ENCODE results near the gene FOXO3B. TPM values are rescaled to one million over a fixed set of nuclear protein-coding genes. Genes with fewer than 3 reads are reported as not detected.
"Not testable (repeated sequence)": the region's sequence is repeated elsewhere in the genome, so short reads cannot be mapped to it uniquely, and the experiment has no call there.

Gene FOXO3B
- total RNA-seq, 1 donor from 2014 or later = 1.9 TPM

DNA sequence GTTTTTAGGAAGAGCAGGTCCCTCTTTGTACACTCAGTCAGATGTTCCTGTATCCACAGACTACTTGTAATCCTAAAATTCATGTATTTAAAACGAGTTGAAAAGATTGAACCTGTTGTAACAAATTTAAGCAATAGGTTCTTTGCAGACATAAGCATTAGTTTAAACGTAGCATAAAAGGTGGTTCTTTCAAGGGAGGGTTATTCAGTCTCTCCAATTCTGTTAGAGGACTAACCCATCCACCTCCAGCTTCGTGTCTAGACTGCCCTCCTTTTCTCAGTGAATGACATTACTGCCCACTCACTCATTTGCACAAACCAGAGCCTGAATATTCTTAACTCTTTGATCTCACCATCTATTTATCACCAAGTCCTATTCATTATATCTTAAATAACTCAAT lies 554 bp upstream of the FOXO3B start:
- DNase-seq; H3K4me1 ChIP-seq; H3K4me3 ChIP-seq; H3K9me3 ChIP-seq; ATAC-seq; H3K27me3 ChIP-seq (ENCODE audit: low read depth); intact Hi-C loops (cut with DNase I); H3K27ac ChIP-seq; H3K36me3 ChIP-seq: not testable (repeated sequence)

DNA sequence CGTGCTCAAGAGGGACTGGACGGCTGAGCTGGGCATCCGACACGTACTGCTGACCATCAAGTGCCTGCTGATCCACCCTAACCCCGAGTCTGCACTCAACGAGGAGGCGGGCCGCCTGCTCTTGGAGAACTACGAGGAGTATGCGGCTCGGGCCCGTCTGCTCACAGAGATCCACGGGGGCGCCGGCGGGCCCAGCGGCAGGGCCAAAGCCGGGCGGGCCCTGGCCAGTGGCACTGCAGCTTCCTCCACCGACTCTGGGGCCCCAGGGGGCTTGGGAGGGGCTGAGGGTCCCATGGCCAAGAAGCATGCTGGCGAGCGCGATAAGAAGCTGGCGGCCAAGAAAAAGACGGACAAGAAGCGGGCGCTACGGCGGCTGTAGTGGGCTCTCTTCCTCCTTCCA lies 4.7 kb downstream of the FOXO3B start:
- H3K4me1 ChIP-seq; DNase-seq; intact Hi-C loops (cut with DNase I): not testable (repeated sequence)

DNA sequence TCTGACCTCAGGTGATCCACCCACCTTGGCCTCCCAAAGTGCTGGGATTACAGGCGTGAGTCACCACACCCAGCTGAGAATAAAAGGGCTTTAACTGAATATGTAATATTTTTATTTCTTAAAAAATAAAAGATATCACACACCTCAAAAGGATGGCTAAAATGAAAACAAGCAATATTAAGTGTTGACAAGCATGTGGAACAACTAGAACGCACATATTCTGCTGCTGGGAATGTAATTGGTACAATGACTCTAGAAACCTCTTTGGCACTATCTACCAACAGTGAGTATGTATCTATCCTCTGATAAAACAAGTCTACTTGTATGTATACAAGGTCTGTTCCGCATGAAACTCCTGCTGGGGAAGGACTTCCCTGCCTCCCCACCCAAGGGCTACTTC lies 5.2 kb downstream of the FOXO3B start:
- ATAC-seq; DNase-seq; H3K27ac ChIP-seq; H3K4me3 ChIP-seq; H3K9me3 ChIP-seq; H3K36me3 ChIP-seq; H3K4me1 ChIP-seq; H3K27me3 ChIP-seq (ENCODE audit: low read depth); intact Hi-C loops (cut with DNase I): not testable (repeated sequence)

More for the DNA sequence above, 4.7 kb downstream of the FOXO3B start:
- H3K4me3 ChIP-seq; H3K27me3 ChIP-seq (ENCODE audit: low read depth); ATAC-seq; H3K9me3 ChIP-seq; H3K36me3 ChIP-seq; H3K27ac ChIP-seq: not testable (repeated sequence)

DNA sequence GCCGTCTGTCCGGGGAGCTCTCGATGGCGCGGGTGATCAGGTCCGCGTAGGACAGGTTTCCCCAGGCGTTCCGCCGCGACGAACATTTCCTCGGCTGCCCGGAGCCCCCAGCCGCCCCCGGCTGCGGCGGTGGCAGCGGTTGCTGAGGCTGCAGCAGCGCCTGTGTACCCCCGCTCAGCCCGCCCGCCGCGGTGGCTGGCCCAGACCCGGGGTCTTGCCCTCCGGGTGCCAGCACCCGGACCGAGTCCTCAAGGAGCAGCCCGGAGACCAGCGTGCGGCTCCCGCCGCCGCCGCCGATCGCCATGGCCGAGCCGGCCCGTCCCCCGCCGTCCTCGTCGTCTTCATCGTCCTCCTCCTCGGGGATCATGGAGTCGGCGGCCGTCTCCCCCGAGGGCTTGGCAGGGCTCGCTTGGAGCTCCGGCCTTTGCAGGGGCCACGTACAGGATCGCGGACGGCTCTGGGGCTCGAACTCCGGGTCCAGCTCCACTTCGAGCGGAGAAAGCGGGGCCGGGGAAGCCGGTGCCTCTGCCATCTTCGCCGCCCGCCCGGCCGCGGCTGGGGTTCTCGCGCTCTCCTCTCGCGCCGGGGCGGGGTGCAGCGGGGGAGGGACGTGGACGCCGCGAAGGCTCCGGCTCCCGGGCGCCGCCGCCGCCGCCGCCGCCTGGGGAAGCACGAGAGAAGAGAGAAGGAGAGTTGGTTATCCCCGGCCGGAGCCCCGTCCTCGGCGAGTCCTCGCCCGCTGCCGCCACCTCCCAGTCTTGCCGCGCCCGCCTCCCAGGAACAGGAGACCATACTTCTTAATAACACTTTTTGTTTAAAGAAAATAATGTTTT lies 9.5 kb downstream of the FOXO3B start:
- H3K4me3 ChIP-seq; H3K27me3 ChIP-seq (ENCODE audit: low read depth); H3K36me3 ChIP-seq; H3K4me1 ChIP-seq; H3K9me3 ChIP-seq; intact Hi-C loops (cut with DNase I); DNase-seq; H3K27ac ChIP-seq: not testable (repeated sequence)
- peak in 1 of 2 donors; percentile 43 for ATAC-seq

DNA sequence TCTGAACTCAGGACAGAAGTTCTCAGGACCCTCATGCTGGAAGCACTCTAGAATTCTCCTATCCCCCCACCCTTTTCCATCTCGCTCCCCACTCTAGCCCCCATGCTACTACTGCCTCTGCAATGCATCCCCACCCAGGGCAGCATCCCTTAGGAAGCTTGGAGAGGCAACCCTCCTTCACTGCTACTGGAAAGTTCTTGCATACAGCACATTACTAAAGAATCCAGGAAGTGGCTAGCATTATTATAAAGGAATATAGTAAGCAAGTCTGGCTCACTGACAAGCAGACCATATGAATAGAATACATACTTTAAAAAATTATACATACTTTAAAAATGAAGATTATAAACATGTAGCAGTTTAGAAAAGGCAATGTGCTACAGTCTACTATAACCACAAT lies 13.5 kb downstream of the FOXO3B start:
- H3K36me3 ChIP-seq; H3K27me3 ChIP-seq (ENCODE audit: low read depth); H3K27ac ChIP-seq; intact Hi-C loops (cut with DNase I); H3K4me1 ChIP-seq; ATAC-seq; DNase-seq; H3K4me3 ChIP-seq: not testable (repeated sequence)
- peaks cover 26% of the 10 kb centered on the region for H3K9me3 ChIP-seq

DNA sequence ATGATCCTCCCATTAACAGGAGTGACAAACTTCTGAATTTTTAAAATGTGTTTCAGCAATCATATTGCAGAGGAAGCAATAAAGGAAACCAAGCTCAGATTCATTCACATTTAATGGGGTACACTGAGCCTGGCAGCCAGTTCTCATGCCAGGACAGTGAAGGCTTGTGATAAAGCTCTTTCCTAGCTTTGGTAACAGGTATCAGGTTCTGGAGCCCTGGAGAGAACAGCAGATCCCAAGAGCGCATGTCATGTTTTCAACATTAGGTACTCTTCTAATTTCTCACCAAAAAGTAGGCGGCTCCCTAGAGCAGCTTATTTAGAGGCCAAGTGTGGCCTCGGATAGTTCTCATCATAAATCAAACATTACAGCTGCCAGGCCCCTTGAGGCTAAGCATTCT lies 14.6 kb downstream of the FOXO3B start:
- H3K4me1 ChIP-seq; intact Hi-C loops (cut with DNase I); DNase-seq; ATAC-seq; H3K27ac ChIP-seq; H3K4me3 ChIP-seq; H3K27me3 ChIP-seq (ENCODE audit: low read depth); H3K36me3 ChIP-seq: not testable (repeated sequence)
- peaks cover 35% of the 10 kb centered on the region for H3K9me3 ChIP-seq

DNA sequence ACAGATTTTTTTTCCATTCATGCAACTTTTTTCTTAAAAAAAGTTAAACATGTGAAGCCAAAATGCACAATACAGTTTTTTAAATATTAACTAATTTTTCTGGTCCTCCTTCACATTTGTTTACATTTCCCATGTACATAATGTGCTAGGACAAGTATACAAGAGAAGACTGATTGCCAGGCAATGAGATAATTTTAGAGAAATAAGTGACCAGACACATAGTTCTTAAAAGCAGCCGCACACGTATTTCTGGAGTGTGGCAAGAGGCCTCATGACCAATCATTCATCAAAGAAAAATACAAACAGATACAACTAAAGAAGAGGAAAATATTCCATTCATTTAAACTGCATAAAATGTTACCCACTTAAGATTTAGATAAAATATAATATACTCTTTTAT lies 15.8 kb downstream of the FOXO3B start:
- peaks cover 47% of the 10 kb centered on the region for H3K9me3 ChIP-seq
- H3K4me3 ChIP-seq; H3K4me1 ChIP-seq; intact Hi-C loops (cut with DNase I); H3K27ac ChIP-seq; H3K27me3 ChIP-seq (ENCODE audit: low read depth); DNase-seq; H3K36me3 ChIP-seq; ATAC-seq: not testable (repeated sequence)

DNA sequence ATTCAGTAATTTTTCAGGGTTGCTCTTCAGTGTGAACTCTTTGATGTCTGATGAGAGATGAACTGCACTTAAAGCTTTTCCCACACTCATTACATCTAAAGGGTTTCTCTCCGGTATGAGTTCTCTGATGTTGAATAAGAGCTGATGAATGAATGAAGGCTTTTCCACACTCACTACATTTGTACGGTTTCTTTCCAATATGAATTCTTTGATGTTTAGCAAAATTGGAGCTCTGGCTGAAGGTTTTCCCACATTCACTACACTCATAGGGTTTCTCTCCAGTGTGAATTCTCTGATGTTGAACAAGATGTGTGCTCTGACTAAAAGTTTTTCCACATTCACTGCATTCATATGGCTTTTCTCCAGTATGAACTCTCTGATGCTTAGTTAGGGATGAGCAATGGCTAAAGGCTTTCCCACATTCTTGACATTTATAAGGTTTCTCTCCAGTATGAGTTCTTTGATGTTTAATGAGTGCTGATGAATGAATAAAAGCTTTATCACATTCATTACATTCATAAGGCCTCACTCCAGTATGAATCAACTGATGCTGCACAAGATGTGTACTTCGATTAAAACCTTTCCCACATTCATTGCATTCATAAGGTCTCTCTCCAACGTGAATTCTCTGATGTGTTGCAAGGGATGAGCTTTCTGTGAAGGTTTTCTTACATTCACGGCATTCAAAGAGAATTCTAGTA lies 20.0 kb downstream of the FOXO3B start:
- H3K4me3 ChIP-seq; H3K4me1 ChIP-seq; H3K27ac ChIP-seq; H3K27me3 ChIP-seq (ENCODE audit: low read depth); intact Hi-C loops (cut with DNase I); H3K36me3 ChIP-seq; DNase-seq; ATAC-seq: not testable (repeated sequence)
- peaks cover 51% of the 10 kb centered on the region for H3K9me3 ChIP-seq

DNA sequence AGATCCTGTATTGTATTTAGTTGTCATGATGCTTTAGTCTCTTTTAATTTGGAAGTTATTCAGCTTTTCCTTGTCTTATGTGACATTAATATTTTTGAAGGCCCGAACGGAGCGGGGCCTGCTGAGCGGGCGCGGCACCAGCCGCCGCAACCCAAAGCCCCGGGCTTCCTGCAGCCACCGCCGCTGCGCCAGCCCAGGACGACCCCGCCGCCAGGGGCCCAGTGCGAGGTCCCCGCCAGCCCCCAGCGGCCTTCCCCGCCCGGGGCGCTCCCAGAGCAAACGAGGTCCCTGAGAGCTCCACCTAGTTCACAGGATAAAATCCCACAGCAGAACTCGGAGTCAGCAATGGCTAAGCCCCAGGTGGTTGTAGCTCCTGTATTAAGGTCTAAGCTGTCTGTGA lies 32.0 kb downstream of the FOXO3B start:
- H3K4me3 ChIP-seq; H3K27ac ChIP-seq; H3K9me3 ChIP-seq; DNase-seq; H3K36me3 ChIP-seq; H3K4me1 ChIP-seq; intact Hi-C loops (cut with DNase I); H3K27me3 ChIP-seq (ENCODE audit: low read depth): not testable (repeated sequence)
- peak in 1 of 2 donors; percentile 29 for ATAC-seq

DNA sequence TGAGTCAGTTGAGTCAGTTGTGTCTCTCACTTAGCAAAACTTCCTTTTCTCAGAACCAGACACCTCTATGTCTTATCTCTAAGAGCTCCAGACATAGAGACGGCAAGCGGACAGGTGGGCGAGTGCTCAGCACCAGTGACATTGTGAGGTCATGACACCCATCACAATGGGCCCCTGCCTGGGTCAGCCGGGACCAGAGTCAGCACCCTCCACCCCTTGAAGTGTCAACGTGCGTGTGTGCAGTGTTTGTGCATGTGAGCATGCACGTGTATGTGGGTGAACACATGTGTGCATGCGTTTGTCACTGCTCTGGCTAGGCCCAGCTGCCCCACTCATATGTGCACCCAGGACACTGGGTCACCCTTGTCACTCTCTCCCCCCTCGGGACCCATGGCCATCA lies 37.8 kb downstream of the FOXO3B start, which contains the start of gene TBC1D28:
Gene TBC1D28 (minus strand): TSS at position 101 of the 400 bp plus-strand sequence. CDS start 3,039 bp downstream, outside the sequence.
- H3K27me3 ChIP-seq (ENCODE audit: low read depth); H3K4me1 ChIP-seq; H3K27ac ChIP-seq; H3K9me3 ChIP-seq; H3K36me3 ChIP-seq; intact Hi-C loops (cut with DNase I); ATAC-seq; H3K4me3 ChIP-seq; DNase-seq: not testable (repeated sequence)

DNA sequence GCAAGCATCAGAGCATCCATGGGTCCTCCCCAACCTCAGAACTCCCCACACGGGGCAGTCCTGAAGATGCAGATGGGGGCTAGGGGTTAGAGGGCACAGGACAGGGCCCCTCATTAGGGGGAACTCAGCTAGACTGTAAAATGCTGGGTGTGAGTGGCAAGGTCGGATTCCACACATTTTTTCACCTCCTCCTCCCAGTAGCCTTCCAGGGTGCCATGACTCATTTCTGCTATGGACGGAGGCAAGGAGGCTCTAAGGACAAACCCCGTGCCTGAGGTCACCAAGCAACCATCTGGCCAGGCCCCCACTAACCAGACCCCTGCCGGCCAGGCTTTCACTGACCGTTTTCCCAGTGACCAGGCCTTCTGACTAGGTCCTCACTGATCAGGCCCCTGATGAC lies 39.0 kb downstream of the FOXO3B start:
- H3K36me3 ChIP-seq; intact Hi-C loops (cut with DNase I); ATAC-seq: not testable (repeated sequence)

DNA sequence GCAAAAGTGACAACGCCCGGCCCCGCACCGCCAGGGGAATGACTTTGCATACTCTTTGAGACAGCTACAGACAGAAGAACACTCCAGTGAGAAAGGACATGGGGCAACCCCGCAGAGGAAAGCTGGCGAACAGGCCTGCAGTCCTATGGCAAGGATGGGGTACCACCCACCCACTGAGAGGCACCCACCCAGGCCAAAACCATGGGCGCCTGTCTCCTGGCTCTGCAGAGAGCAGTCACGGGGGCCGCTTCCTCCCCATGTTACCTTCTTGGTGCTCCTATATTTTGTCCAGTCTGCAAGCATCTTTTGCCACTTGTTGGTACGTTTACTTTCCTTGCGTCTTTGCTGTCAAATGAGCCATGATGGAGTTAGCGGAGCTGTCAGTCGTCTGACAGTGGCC lies 43.8 kb downstream of the FOXO3B start:
- H3K27ac ChIP-seq; H3K4me3 ChIP-seq; H3K9me3 ChIP-seq; H3K36me3 ChIP-seq; intact Hi-C loops (cut with DNase I); H3K4me1 ChIP-seq; ATAC-seq; DNase-seq: not testable (repeated sequence)
- H3K27me3 ChIP-seq (ENCODE audit: low read depth) = peaks cover 18% of the 10 kb centered on the region

More for the DNA sequence above, 39.0 kb downstream of the FOXO3B start:
- not testable (repeated sequence) for H3K27ac ChIP-seq; H3K9me3 ChIP-seq; DNase-seq; H3K4me1 ChIP-seq; H3K27me3 ChIP-seq (ENCODE audit: low read depth); H3K4me3 ChIP-seq

DNA sequence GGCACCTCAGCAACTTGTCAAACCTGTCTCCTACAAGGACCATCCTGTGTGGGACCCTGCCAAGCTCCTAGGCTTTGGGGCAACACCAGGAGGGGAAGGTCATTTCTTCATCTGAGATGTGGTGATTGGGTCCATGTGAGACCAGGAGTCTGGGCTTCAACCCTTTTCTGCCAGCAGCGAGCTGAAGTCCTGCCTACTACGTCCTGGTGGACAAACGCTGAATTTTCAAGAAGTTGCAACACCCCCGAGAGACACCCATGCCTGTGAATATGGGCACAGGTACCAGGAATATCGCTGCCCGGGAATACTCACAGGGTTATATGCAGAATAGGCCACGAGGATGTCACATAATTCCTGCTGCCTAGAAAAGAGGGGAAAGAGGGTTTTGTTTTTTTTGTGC lies 45.9 kb downstream of the FOXO3B start:
- H3K36me3 ChIP-seq; H3K4me3 ChIP-seq; ATAC-seq; H3K4me1 ChIP-seq; intact Hi-C loops (cut with DNase I); DNase-seq; H3K27ac ChIP-seq; H3K9me3 ChIP-seq: not testable (repeated sequence)
- H3K27me3 ChIP-seq (ENCODE audit: low read depth) = peaks cover 29% of the 10 kb centered on the region

DNA sequence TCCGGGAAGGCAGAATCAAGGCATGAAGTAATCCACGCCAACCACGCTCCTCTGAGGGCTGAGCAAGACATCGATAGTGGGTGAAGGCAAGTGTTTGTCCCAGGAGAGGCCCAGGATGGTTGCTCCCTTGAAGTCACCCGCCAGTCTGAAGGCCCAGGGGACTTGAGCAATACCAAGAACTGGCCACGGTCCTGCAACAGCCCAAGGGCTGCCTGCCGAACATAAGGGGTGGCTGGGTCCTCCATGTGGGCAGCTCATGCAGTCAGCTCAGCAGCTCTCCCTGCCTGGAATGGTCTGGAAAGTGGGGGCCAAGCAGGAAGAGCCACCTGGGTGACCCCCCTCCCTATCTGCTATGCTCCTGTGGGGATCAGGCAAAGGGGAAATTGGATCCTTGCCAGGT lies 46.3 kb downstream of the FOXO3B start:
- H3K4me3 ChIP-seq; H3K9me3 ChIP-seq; H3K36me3 ChIP-seq; H3K4me1 ChIP-seq; DNase-seq; H3K27ac ChIP-seq; intact Hi-C loops (cut with DNase I): not testable (repeated sequence)
- peak in 1 of 2 donors; percentile 42 for ATAC-seq
- peaks cover 31% of the 10 kb centered on the region for H3K27me3 ChIP-seq (ENCODE audit: low read depth)

Measured in lower lobe of right lung (tissue), 2 donors.